K562 (cell line): Measurements from ENCODE around the gene FAM136A. TPM values are rescaled to one million over a fixed set of nuclear protein-coding genes. Genes with fewer than 3 reads are reported as not detected.
A peak's percentile ranks its signal among the peaks of the same experiment; 100 is the strongest.

Experiments
- BRD9 ChIP-seq: fragments of 450-650 bp; IDR thresholded peaks from 2 replicates; pipeline ENCODE4 v1.6.1; 2018; ENCODE audit warnings: low read depth; ENCODE audit not compliant: partially characterized antibody
- EP300 ChIP-seq: IDR thresholded peaks from 2 replicates; pipeline ENCODE4 v1.6.1; 2012; ENCODE audit warnings: low read length, improper control_type of control experiment
- NFIX ChIP-seq: fragments of 250-450 bp; sonication (Bioruptor Pico); IDR thresholded peaks from 2 replicates; pipeline ENCODE4 v1.4.0; 2020; ENCODE audit warnings: low read depth, mild to moderate bottlenecking, moderate library complexity
- TCFL5 ChIP-seq: fragments of 250-450 bp; sonication (Bioruptor Pico); conservative IDR thresholded peaks from 2 replicates; pipeline ENCODE4 v1.6.1; 2021; ENCODE audit warnings: mild to moderate bottlenecking, moderate library complexity, matching md5 sums
- ZBTB11 ChIP-seq, 3 experiments: fragments of 200-800 bp in 1 of 3; fragments of 250-450 bp in 1 of 3; fragments of 450-650 bp in 1 of 3; sonication (Bioruptor Pico) in 1 of 3; sonication (Bioruptor generic) in 1 of 3; formaldehyde crosslinking in 1 of 3; IDR thresholded peaks; 2 replicates each; pipeline versions ENCODE4 v1.6.1 to v1.8.0; 2016 to 2022; ENCODE audit warnings: mild to moderate bottlenecking in 2 of 3, missing genetic modification characterization in 2 of 3, missing compliant biosample characterization in 1 of 3, moderate library complexity in 1 of 3
- polyA plus RNA-seq, 8 experiments: library from polyadenylated mRNA; depleted of rRNA in 4 of 8; stranded (reverse) in 5 of 8; unstranded in 3 of 8; fragments of >200 nt; fragmentation: Nextera tagmentation in 2 of 8; fragmentation: Illumina TruSeq in 1 of 8; extraction: Ambion mirVana in 2 of 8; extraction: Trizol in 1 of 8; gene quantifications; 2 replicates each; pipeline versions ENCODE4 v1.2.1 to v1.2.3, GENCODE V29; 2011 to 2014; ENCODE audit warnings: inconsistent platforms in 1 of 8, missing spikeins in 1 of 8
- total RNA-seq, 7 experiments: library from RNA; depleted of rRNA in 6 of 7; stranded (reverse); fragments of >200 nt in 6 of 7; fragmentation: Illumina TruSeq in 2 of 7; extraction: Trizol in 2 of 7; gene quantifications; 2 replicates each; pipeline versions ENCODE4 v1.2.1 to v1.2.3, GENCODE V29; 2011 to 2021; ENCODE audit warnings: low replicate concordance in 1 of 7

FAM136A gene
- total and polyA plus RNA-seq, 9 of the 15 experiments (the other 6 are each of a cell fraction or from before 2014, with no cell fraction given), result 89.0 to 151 (median 104) TPM

- TF ChIP-seq ZBTB11 (CRISPR knock-in tag; IDR thresholded peaks at IDR 0.05), result no peak
- peak; percentile 39 for TF ChIP-seq BRD9
- 0 out of 2 replicates have a peak, but pooled peaks have one; percentile 20 for TF ChIP-seq EP300
- TF ChIP-seq TCFL5 (CRISPR knock-in tag), result no peak
- TF ChIP-seq NFIX (CRISPR knock-in tag), result no peak
- TF ChIP-seq, all 486 proteins: peak for 86
Observed at GRCh38 chr2:70248181-70248847, 53.6 kb downstream of the FAM136A start, which contains the start of gene TIA1 (continued).
